ENCODE results near the gene BCAP31.
"Not testable (repeated sequence)": the region's sequence is repeated elsewhere in the genome, so short reads cannot be mapped to it uniquely, and the experiment has no call there.

Gene BCAP31

GRCh38 chrX:153692611-153693156 lies 31.5 kb downstream of the BCAP31 start:
- no peak for DNase-seq (ENCODE audit: low read depth in 1 of 2, low spot score in 1 of 2)
- H3K4me3 ChIP-seq (replicated peaks; ENCODE audit: insufficient read depth, low read length): no peak overlapping the region
- no peak for TF ChIP-seq CTCF (IDR thresholded peaks at IDR 0.05; ENCODE audit: insufficient read depth, low read length)
- no peak overlapping the region for H3K27ac ChIP-seq (replicated peaks)
- no peaks in the 10 kb centered on the region for H3K27me3 ChIP-seq (ENCODE audit: insufficient read depth, poor library complexity, severe bottlenecking)

- TF ChIP-seq REST (IDR thresholded peaks at IDR 0.05; ENCODE audit: insufficient replicate concordance, low read depth): no peak
- TF ChIP-seq SPI1 (IDR thresholded peaks at IDR 0.05; ENCODE audit: borderline replicate concordance, low read depth): no peak
- TF ChIP-seq POLR2AphosphoS5 (IDR thresholded peaks at IDR 0.05; ENCODE audit: low read depth): no peak
- no peak for TF ChIP-seq CTCF (IDR thresholded peaks at IDR 0.05; ENCODE audit: insufficient read depth, low read length)
- no peak for TF ChIP-seq GABPA (IDR thresholded peaks at IDR 0.05; ENCODE audit: low read depth)
- DNase-seq (ENCODE audit: low read depth in 1 of 2, low spot score in 1 of 2): no peak
- Histone ChIP-seq H3K27ac (replicated peaks) (no peak overlapping the region), H3K4me3 (replicated peaks; ENCODE audit: insufficient read depth, low read length) (no peak overlapping the region), H3K27me3 (ENCODE audit: insufficient read depth, poor library complexity, severe bottlenecking) (no peaks in the 10 kb centered on the region)
Measured at GRCh38 chrX:153692003-153692402, 32.2 kb downstream of the BCAP31 start.

GRCh38 chrX:153691032-153691827 lies 33.0 kb downstream of the BCAP31 start:
- H3K27ac ChIP-seq (replicated peaks); H3K4me3 ChIP-seq (replicated peaks; ENCODE audit: insufficient read depth, low read length); DNase-seq (ENCODE audit: low read depth in 1 of 2, low spot score in 1 of 2); H3K27me3 ChIP-seq (ENCODE audit: insufficient read depth, poor library complexity, severe bottlenecking): not testable (repeated sequence)

- DNase-seq (ENCODE audit: low read depth in 1 of 2, low spot score in 1 of 2): no peak
- TF ChIP-seq GABPA (IDR thresholded peaks at IDR 0.05; ENCODE audit: low read depth) (no peak), SPI1 (IDR thresholded peaks at IDR 0.05; ENCODE audit: borderline replicate concordance, low read depth) (no peak), CTCF (IDR thresholded peaks at IDR 0.05; ENCODE audit: insufficient read depth, low read length) (no peak), REST (IDR thresholded peaks at IDR 0.05; ENCODE audit: insufficient replicate concordance, low read depth) (no peak), POLR2AphosphoS5 (IDR thresholded peaks at IDR 0.05; ENCODE audit: low read depth) (no peak)
Measured at GRCh38 chrX:153690466-153690865, 33.7 kb downstream of the BCAP31 start.

More at GRCh38 chrX:153690466-153690865, 33.7 kb downstream of the BCAP31 start:
- Histone ChIP-seq H3K4me3 (replicated peaks; ENCODE audit: insufficient read depth, low read length) (no peak overlapping the region), H3K27ac (replicated peaks) (no peak overlapping the region), H3K27me3 (ENCODE audit: insufficient read depth, poor library complexity, severe bottlenecking) (no peaks in the 10 kb centered on the region)

All from HL-60 (cell line).